HG03095 (cell line): Measurements from ENCODE around the gene SLC6A13.
"Not testable (repeated sequence)": the region's sequence is repeated elsewhere in the genome, so short reads cannot be mapped to it uniquely, and the experiment has no call there.

Experiments used
- ATAC-seq: cut with Tn5 transposase; IDR thresholded peaks from one replicate; pipeline ENCODE4 v1.9.1; 2021; ENCODE audit warnings: moderate library complexity; ENCODE audit not compliant: unreplicated experiment

Gene SLC6A13

DNA sequence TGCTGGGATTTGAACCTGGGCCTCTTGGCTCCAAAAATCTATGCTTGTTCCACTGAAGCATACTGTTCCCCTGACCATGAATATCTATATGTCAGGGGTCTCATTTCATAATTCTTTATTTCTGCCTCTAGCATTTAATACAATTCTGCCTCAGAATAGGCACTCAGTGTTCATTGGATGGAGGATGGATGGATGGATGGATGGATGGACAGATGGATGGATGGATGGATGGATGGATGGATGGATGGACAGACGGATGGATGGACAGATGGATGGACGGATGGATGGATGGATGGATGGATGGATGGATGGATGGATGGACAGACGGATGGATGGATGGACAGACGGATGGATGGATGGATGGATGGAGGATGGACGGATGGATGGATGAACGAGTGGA lies 45.6 kb downstream of the SLC6A13 start:
- not testable (repeated sequence) for ATAC-seq

DNA sequence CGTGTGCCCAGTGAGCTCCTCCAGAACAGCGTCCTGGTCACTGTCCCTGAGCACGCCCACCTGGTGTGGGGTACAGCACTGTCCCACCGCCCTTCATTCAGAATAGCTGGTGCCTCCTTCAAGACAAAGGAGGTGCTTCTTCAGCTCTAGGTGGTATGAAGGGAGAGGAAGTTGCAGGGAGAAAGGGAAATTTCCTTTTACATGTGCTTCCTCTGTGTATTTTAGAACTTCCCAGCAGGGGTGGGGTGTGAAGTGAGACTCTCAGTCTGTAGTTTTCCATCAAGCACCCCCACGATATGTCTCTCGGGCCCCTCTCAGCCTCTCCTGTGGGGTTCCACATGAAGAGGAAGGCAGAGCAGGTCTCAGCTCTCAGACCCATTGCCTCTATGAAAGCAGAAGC lies 47.5 kb downstream of the SLC6A13 start:
- no peak for ATAC-seq

DNA sequence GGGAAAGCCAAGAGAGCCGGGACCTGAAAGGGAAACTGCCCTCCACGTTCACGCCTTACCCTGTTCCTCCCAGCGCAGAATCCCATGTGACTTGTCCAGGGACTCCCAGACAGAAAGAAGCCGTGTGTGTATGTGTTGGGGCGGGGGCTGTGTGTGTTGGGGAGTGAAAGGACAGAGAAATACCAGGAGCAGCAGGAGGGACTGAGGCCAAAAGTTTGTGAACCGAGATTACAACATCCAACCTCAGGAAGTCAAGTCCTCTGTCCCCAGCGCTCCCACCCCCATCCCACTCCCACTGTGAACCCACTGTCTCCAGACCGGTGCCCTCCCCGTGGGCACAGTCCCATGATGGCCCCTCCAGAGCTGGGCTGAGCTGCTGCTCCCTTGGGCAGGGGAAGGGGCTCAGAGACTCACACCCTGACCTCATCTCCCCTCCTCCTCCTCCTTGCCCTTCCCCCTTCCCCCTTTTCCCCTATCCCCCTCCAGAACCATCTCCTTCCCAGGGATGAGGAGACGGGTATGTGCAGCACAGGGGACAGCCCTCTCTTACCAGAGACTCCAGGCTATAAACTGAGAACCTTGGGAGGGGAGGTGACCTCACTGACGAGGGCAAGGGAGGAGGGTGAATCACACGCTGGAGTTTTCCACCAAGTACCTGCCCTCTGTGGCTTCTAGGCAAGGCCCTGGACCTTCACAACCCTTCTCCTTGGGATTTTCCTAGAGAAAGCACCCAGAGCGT lies 48.5 kb downstream of the SLC6A13 start, which contains the start of gene SLC6A12:
TSS of gene SLC6A12 (minus strand) at position 155 of the 739 bp plus-strand sequence. CDS start 4,171 bp downstream, outside the sequence.
- no peak for ATAC-seq

DNA sequence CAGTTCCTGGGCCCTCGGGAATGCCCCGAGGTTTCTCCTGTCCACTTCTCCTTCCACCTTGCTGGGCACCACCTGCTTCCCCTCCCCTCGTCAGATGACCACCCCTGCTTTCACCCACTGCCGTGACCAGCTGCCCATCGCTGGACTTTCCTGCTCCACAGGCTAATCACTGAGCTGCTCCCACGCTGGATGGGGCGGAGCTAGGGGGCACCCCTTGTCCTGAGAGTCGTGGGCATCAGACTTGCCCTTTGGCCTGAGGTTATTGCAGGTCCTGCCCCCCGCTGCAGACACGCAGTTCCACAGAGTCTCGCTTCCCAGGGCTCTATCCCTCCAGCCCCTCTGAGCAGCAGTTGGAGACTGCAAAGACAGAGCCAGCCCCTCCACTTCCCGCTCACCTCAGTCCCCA lies 49.1 kb downstream of the SLC6A13 start:
- ATAC-seq = no peak

DNA sequence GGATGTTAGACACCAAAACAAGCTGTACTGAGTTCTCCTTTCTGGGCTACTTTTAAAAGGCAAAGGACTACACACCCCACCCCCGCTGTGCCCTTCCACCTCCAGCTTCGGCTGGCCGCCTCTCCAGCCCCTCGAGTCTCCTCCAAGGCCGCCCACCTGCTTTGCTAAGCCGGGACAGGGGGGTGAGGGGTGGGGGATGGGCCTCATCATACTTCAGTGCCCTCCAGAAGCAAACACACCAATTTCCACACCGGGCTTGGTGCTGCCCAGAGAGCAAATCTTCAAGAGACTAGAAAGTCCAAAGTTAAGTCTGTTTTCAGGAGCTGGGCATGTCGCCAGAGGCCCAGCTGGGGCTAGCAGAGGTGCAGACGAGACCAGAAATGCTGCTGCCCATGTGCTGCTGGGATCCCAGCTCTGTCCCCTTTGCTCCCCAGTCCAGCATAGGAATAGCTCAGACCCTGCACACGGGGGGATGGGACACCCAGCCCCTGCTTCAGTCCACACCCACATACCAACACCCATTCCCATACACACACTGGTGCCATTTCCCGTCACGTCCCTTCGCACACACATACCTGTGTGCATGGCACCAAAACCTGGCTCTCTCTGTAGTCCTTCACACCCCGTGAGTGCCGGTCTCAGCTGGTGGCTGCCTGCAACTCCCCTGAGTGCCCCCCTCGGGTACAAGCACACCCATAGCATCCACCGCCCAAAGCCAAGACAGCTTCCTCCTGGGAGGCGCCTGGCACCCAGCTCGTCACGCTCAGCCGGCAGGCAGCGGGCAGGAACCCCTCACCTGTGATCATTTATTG lies 49.7 kb downstream of the SLC6A13 start:
- ATAC-seq = no peak

DNA sequence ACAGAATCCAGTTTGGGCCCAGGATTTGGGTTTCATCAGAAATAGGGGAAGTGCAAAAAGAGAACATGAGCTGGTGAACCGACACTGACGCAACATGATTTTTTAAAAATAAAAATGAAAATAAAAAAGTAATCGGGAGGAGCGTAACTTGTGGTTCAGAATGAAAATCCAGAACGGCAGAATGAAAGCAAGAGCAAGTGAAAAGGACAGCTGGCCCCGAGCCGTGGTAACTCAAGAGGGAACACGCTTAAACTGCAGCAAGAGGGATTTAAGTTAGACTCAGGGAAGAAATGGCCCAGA lies 50.3 kb downstream of the SLC6A13 start:
- ATAC-seq = no peak

DNA sequence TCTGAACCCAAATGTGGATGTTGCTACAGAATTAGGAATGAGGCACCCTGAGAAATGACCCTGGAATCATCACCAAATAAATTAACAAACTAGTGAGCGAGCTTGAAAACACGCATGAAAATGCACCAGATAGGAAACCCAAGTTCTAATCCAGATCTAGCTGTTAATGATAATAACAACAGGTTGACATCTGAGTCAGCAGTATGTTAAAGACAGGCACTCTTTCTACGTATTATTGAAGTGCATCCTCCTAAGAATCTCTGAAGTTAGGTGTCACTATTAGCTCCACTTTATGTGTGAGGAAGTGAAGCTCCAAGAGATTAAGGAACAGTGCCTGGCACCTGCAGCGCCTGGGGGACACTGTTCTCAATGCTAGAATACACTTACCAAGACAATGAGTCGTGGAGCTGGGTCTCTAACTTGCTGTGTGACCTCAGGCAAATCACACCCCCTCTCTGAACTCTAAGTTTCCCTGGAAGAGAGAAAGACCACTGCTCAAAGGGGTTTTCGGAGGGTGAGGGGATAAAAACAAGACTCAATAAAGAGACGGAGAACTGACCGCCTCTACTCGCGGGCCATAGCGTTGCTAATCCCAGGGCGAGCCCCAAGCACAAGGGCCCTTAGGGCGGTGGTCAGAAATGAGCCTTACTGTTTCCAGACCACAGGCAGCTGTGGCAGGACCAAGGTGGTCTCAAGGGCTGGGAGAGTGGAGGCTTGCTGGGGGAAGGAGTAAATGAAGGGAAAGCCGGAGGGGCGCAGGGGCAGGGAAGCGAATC lies 50.8 kb downstream of the SLC6A13 start:
- no peak for ATAC-seq

DNA sequence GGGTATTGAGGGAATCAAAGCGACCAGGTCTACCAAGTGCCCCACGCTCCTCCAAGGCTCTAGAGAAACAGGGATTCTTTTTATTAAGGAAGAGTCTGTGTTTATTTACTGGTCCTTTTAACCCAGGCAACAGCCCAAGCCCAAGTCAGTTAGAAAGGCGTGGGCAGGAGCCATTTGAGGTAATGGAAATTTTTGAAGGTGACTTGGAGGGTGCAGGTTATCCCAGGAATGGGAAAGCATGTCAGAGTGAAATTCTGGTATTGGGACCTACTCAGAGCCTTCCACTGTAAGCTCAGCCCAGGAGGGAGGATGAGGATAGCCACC lies 51.5 kb downstream of the SLC6A13 start:
- ATAC-seq = no peak

DNA sequence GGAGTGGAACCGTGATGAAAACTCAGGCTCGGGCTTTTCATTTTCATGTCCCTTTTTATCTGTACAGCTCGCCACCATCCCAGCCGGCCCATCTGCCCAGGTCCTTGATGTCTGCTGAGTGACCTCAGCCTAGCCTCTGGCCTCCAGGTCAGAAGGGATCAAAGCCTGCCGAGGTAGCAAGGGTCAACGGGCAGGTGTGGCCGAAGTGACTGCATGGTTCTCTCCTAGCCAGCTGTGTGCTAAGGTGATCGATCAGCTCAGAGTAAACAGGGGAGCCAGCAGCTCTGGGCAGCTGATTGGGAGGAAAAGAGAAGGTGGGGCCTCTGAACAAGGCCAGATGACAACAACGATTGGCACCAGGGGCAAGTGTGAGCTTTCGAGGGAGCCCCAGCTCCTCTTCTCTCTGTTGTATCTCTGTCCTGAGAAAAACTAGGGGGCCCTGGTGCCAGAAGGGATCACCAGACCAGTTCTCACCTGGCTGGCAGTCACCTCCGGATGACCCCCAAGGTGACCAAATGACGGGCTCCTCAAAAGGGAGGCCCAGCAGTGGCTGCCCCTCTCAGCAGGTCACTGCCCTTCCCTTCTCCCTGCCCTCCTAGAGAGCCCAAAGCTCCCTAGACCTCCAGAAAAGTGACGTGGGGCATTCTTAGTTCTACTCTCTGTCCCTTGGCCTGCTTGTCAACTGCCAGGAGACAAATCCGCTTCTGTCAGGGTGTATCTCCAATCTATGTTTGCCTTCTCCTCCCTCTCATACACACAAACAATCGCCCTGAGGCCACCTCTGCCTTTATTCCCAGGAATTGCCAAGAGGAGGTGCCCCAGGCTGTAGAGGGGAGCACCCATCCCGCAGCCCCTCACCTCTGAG lies 52.1 kb downstream of the SLC6A13 start:
- ATAC-seq = no peak

DNA sequence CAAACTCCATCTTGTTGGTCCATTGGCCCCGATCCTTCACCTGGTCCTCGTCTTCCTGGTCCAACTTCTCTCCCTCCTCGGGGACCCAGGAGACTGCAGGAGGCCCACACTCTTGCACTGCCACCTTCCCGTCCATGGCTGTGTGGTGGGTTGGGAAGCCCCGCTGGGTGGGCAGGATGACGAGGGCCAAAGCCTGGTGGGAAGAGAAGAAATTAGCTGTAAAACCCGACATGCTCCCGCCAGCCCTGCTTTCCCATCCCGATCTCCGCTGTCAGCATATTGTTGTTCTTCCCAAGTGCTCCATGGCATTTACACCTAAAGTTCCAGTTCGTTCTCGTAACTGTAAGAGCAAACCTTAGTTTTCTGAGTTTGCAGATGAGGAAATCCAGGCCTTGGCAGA lies 52.8 kb downstream of the SLC6A13 start:
- ATAC-seq = no peak

DNA sequence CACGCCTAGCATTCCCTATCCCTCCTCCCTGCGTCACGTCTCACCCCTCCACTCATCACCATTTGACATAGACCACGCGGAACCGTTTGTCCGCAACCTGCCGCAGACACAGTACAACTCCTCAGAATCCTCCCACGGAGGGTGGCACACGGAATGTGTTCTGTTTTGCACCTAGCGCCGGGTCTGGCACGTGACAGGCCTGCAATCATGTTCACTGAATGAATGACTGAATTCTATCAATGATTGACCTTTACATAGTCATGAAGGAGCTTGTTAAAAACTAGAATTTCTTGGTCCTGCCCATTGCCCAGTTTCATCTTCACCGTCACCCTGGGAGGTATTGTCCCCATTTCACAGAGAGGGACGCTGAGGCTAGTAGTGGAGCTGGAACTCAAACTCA lies 53.4 kb downstream of the SLC6A13 start:
- ATAC-seq = no peak

DNA sequence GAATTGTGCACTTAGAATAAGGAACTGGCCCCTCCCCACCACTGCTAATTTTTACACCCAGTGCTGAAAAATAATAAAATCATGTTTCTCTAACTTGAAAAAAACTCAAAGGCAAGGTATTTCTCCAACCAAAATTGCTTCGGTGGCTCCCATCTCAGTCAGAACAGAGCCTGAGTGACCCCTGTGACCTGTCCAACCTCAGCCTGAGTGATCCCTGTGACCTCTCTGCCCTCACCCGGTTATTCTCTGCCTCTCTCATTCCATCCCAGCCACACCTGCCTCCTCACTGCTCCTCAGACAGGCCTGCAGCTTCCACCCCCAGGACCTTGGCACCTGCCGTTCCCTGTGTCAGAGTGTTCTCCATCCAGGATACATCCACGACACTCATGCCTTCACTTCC lies 53.8 kb downstream of the SLC6A13 start:
- ATAC-seq = no peak

DNA sequence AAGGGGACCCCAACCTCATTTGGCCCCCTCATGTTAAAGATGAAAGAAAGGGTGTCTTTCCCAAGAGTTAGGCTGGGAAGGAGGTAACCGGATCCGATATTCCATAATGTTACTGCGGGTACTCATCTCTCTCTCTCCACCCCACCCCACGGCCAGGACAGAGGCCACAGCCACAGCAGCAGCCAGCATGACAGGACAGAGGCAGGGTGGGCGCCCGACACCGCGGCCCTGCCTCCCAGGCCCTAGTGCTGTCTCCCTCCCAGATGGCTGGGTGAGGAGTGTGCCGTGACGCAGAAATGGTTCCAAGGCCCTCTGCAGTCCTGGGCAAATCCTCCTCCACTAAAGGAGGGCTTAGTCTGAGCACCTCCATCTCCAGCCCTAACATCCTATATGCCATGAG lies 54.8 kb downstream of the SLC6A13 start:
- ATAC-seq = no peak

DNA sequence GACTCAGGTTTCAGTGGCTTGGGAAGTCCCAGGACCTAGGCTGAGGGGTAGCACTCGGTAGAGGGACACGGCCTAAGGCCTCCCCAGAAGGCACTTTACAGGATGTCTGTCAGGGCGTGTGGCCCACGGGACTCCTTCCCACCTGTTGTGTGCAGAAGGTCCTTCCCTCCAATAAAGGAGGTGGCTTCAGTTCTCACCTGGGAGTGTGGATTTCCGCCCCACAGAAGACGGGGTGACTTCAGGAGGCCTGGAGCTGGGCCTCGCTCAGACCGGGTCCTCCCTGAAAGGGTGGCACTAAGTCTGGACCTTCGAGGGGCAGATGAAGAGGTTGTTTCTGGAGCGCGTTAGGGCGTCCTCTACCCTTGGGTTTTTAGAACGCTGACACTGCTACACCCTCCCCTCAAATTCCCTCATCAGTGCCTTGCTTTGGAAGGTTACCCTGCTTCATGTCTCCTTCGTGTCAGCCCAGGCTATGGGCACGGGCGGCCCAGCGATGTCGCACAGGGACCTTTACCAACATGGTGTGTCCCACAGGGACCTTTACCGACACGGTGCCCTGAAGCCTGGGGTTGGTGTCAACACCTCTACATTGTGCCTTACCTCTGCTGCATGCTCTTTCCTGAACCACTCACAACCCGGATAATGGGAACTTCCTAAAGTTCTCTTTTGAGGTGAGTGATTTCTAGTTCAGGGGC lies 55.7 kb downstream of the SLC6A13 start:
- ATAC-seq = no peak

DNA sequence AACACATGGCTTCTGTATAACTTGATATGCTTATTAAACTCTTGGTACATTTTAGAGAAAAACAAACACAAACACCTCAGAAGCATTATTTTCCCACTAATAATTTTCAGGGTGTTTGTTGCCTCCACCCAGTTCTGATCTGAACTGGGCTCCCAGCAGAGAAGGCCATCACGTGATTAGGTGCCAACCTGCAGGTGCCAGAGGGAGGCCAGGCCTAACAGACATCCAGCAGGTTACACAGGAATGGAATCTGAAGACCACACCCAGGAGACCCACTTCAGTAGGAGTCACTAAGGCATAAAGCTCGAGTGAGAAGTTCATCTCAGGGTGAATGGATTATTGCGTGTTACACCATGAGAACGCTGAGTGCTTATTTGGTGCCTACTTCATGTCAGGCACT lies 57.6 kb downstream of the SLC6A13 start:
- ATAC-seq = no peak

DNA sequence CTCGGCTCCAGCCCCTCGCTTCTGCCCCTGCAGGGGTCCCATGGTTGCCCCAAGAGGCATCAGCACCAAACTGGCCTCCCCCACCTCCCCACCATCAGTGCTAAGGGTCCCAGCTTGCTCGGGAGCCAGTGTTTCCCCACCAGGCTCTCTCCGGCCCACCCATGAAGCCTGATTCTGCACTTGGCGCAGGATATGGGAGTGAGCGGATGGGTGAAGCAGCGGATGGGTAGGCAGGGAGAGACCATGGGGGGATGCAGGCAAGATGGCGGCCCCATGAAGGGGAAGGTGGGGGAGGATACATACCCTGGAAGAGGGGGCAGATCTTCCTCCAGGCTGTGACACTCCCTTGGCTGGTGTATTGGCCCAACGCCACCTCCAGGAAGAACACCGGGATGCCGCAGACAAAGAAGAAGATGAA lies 58.4 kb downstream of the SLC6A13 start:
- ATAC-seq = no peak

DNA sequence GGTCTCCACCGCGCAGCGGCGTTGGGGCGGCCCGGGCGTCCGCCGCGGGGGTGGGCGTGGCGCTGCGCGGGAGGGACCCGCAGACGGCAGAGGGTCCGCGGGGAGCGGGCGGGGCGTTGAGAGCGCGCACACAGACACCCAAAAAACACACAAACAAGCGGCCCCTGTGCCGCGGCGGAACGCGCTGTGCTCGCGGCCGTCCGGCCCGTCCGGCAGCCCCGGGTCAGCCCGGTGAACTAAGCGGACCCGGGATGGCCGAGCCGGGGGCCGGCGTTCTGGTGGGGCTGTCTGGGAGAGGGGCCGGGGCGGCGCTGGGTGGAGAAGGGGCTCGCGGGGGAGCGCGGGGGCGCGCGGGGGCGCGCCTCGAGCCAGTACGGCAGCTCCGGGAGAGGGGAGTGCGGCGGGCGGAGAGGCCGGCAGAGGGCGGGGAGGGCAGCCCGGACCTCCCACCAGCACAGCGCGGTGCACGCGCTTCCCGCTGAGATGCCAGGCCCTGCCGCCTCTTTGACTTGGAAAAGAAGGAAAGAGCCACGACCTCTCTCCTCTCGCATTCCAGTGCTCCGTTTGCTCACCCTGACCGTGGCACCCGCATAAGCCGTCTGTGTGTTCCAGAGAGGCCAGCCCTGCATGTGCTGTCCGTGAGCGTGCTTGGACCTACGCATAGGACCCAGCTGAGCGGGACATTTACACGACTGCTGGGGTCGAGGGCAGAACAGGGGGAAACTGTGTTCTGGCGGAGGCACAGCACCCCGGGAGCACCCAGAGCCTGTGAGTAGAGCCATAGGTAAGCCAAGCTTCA lies 59.0 kb downstream of the SLC6A13 start:
- ATAC-seq = no peak

DNA sequence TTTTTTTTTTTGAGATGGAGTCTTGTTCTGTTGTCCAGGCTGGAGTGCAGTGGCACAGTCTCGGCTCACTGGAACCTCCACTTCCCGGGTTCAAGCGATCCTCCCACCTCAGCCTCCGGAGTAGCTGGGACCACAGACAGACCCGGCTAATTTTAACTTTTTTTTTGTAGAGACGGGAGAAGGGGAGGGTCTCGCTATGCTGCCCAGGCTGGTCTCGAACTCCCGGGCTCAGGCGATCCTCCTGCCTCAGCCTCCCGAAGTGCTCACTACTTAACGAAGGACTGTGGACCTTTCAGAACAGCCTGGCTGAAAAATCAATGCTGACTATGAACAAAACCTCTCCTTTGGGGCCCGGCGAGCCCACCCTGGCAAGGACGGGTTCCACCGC lies 59.6 kb downstream of the SLC6A13 start:
- no peak for ATAC-seq

DNA sequence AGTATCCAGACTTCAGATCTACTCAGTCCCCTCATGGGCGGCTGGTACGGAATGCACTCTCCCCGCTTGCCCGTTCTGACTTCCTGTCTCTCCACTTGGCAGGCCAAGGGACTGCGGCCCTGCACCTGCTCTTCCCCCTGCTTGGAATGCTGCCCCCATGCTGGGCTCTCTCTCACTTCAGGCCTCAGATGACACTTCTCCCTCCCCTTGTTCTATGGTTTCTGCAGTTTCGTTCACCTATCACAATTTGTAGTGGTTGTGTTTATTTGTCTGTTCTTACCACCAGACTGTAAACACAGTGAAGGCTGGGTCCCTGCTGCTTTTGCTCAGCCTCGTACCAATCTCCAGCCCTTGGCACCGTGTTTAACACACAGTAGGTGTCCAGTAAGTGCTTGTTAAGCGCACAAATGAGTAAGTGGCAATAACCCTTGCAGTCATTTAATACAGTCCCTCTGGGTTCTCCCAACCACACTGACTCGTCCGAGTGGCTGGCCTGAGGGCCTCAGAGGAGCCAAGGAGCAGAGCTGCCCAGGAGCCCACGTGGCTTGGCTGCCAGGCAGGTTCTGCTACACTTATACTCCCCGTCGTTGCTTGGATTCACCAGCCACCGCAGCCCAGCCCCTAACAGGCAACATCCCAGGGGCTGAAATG lies 60.4 kb downstream of the SLC6A13 start:
- no peak for ATAC-seq
